ENCODE data around the gene DNHD1. TPM values are rescaled to one million over a fixed set of nuclear protein-coding genes. Genes with fewer than 3 reads are reported as not detected.

The DNHD1 gene
- total RNA-seq, 4 donors from 2014 or later: 17.2 to 27.3 (median 21.0) TPM

GRCh38 chr11:6596239-6596877 is 99.3 kb downstream of the DNHD1 start:
- no peak for TF ChIP-seq POLR2A (IDR thresholded peaks at IDR 0.05)
- TF ChIP-seq CTCF (IDR thresholded peaks at IDR 0.05): no peak
- H3K36me3 ChIP-seq: peaks cover 4 to 80% (median 10%) of the 10 kb centered on the region in 3 donors
- no peaks in the 10 kb centered on the region for H3K27me3 ChIP-seq
- DNase-seq (ENCODE audit: low spot score in 2 of 2): peak in 1 of 2 donors; percentile 3
- no peaks in the 10 kb centered on the region for H3K9me3 ChIP-seq
- H3K4me3 ChIP-seq: no peak overlapping the region
- WGBS, 2 donors: 17 to 23% methylated on average over 5 of the region's 5 CpGs
- H3K27ac ChIP-seq: peak overlapping the region in 2 of 4 donors; percentile 48 to 60
- peaks cover 0 to 48% (median 8%) of the 10 kb centered on the region in 4 donors for H3K4me1 ChIP-seq

- peaks cover 0 to 64% (median 20%) of the 10 kb centered on the region in 4 donors for H3K4me1 ChIP-seq
- no peaks in the 10 kb centered on the region for H3K27me3 ChIP-seq
- H3K9me3 ChIP-seq: no peaks in the 10 kb centered on the region
- 90 to 93% methylated on average over 3 of the region's 3 CpGs for WGBS, 2 donors
- peaks cover 4 to 73% (median 10%) of the 10 kb centered on the region in 3 donors for H3K36me3 ChIP-seq
- TF ChIP-seq POLR2A (IDR thresholded peaks at IDR 0.05) (no peak), CTCF (IDR thresholded peaks at IDR 0.05) (no peak), EP300 (IDR thresholded peaks at IDR 0.05) (no peak)
- no peak overlapping the region for H3K4me3 ChIP-seq
- H3K27ac ChIP-seq: no peak overlapping the region
- DNase-seq (ENCODE audit: low spot score in 2 of 2): no peak
These were observed 101.5 kb downstream of the DNHD1 start for GRCh38 chr11:6598555-6598954.

GRCh38 chr11:6599449-6599848 is 102.4 kb downstream of the DNHD1 start:
- Histone ChIP-seq H3K36me3 (peaks cover 4 to 68% (median 10%) of the 10 kb centered on the region in 3 donors), H3K9me3 (no peaks in the 10 kb centered on the region), H3K27me3 (no peaks in the 10 kb centered on the region), H3K27ac (no peak overlapping the region), H3K4me3 (no peak overlapping the region), H3K4me1 (peaks cover 0 to 64% (median 20%) of the 10 kb centered on the region in 4 donors)
- TF ChIP-seq CTCF (IDR thresholded peaks at IDR 0.05) (no peak), EP300 (IDR thresholded peaks at IDR 0.05) (no peak), POLR2A (IDR thresholded peaks at IDR 0.05) (no peak)
- WGBS, 2 donors: 90 to 94% methylated on average over 1 of the region's 1 CpG
- DNase-seq (ENCODE audit: low spot score in 2 of 2): no peak

GRCh38 chr11:6599881-6600390 is 102.9 kb downstream of the DNHD1 start:
- H3K36me3 ChIP-seq: peaks cover 4 to 63% (median 10%) of the 10 kb centered on the region in 3 donors
- H3K9me3 ChIP-seq: no peaks in the 10 kb centered on the region
- TF ChIP-seq EP300 (IDR thresholded peaks at IDR 0.05) (no peak), POLR2A (IDR thresholded peaks at IDR 0.05) (no peak), CTCF (IDR thresholded peaks at IDR 0.05) (no peak)
- H3K4me1 ChIP-seq: peaks cover 0 to 69% (median 24%) of the 10 kb centered on the region in 4 donors
- peak in 1 of 2 donors; percentile 4 for DNase-seq (ENCODE audit: low spot score in 2 of 2)
- H3K27me3 ChIP-seq: no peaks in the 10 kb centered on the region
- H3K27ac ChIP-seq: no peak overlapping the region
- no peak overlapping the region for H3K4me3 ChIP-seq
- WGBS, 2 donors: 85 to 87% methylated on average over 2 of the region's 2 CpGs

GRCh38 chr11:6601041-6601461 is 104.0 kb downstream of the DNHD1 start:
- DNase-seq (ENCODE audit: low spot score in 2 of 2): no peak
- no peak overlapping the region for H3K27ac ChIP-seq
- H3K27me3 ChIP-seq: no peaks in the 10 kb centered on the region
- TF ChIP-seq POLR2A (IDR thresholded peaks at IDR 0.05) (no peak), EP300 (IDR thresholded peaks at IDR 0.05) (no peak)
- H3K36me3 ChIP-seq: peaks cover 4 to 54% (median 10%) of the 10 kb centered on the region in 3 donors
- H3K4me1 ChIP-seq: peaks cover 0 to 69% (median 31%) of the 10 kb centered on the region in 4 donors
- no peaks in the 10 kb centered on the region for H3K9me3 ChIP-seq
- H3K4me3 ChIP-seq: no peak overlapping the region
- 95 to 96% methylated on average over 13 of the region's 13 CpGs for WGBS, 2 donors
